GM19463 (cell line): ENCODE measurements around the gene FTCDNL1.

Source experiments
- ATAC-seq: cut with Tn5 transposase; IDR thresholded peaks from one replicate; pipeline ENCODE4 v1.9.1; 2021; ENCODE audit warnings: mild to moderate bottlenecking, moderate library complexity; ENCODE audit not compliant: unreplicated experiment

Gene FTCDNL1

GRCh38 chr2:199743415-199744120, 107.4 kb downstream of the FTCDNL1 start:
- no peak for ATAC-seq

DNA sequence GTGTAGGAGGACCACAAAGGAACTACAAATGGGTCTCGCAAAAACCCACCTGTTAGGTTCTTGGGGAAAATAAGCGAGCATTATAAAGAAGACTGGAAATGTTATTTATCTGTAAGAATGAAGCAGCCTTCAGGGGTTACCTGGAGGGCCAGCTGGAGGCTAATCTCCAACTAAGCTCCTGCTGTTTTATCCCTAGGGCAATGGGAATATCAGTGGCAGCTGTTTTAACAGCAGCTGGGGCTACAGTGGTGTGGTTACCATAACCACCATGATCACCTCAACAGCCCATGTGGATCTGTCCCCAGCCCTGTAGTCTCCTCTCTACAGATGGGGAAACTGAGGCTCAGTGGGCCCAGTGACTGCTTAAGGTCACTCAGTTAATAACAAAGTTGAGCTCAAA, 108.1 kb downstream of the FTCDNL1 start:
- no peak for ATAC-seq

DNA sequence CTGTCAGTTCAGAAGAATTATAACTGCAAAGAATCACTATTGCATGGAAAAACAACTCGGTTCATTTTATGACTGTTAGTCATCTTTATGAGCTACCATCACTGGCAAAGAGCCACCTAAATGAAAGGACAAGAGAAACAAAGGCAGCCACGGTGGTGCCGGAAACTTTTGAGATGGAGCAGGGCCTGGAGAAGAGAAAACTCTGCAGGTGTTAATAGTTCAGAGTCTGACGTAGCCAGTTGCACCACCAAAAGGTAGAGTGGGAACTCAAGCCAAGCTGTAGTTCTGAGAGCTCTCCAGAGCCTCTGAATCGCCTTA, 110.9 kb downstream of the FTCDNL1 start:
- ATAC-seq: no peak

DNA sequence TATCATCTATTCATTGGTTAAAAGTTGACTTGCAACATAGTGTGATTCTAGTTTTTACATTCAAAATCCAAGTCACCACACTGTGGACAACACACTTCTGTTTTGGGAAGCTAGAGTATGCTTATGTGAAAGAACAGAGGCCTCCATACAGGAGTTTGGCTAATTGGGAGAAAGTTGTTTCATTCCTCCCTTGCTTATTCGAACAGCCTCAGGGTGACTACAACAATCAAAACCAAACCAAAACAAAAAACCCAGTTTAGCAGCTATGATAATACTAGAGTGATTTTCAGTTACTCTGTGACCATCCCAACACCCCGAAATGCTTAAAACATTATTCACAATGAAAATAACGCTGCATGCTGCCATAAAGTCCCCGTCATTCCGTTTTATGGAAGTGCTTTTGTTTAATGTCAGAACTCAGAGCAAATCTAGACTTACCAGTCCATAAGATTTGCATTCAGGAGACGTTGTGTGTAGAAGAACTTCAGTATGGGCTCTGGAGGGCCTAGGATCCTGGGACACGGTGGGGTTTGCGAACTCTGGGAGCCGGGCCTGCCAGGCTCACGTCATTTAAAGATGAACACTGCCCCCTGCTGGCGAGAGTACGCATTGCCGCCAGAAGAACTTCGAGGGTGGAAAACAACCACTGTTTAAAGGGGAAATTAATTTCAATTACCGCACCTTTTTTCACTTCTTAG, 111.4 kb downstream of the FTCDNL1 start:
- ATAC-seq: peak; percentile 56

DNA sequence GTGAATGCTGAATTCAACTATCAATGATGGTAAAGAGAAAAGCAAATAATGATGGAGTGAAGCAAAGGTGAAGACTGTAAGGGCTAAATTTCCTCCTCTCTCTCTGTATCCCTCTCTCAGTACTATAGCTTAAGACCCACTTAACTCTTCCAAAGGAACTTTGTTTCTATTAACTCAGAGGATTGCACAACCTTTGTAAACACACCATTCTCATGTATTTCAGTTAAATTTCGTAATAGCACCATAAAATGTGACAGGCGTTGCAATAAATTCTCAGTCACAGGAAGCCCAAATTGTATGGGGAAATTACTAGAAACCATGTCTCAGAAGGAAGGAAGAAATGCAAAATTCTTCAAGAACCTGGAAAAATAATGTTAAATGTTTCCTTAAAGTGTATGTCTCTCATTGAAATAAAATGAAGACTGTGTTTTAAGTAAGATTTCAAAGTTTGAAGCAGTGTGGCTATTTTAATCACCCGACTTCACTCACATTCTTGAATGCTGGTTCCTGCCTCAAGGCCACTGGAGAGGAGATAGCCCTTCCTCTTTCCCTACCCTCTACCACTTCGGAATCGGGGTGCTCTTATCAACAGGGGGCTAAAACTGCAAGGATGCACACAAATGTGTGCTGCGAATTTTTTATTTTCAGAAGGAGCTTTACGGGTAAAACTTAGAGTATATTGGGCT, 112.1 kb downstream of the FTCDNL1 start:
- no peak for ATAC-seq

GRCh38 chr2:199734651-199735050, 116.3 kb downstream of the FTCDNL1 start:
- no peak for ATAC-seq

DNA sequence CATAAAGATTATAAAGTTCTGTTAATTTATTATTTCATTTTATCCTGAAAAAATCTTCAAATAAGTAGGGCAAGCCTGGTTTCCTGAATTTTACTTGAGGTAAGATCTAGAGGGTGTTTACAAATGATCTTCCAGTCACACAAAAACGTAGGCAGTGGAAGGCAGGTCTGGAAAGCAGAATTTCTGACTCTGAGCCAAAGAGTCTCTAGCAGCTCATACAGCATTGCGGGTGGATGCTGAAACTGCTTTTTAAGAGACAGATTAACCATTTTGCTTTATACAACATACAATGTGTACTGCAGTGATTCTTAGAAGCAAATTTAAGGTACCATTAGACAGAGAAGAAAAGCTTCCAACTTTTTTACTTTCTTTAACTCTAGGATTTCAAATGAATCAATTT, 117.0 kb downstream of the FTCDNL1 start:
- ATAC-seq: no peak

GRCh38 chr2:199727801-199728200, 123.2 kb downstream of the FTCDNL1 start:
- ATAC-seq: no peak

DNA sequence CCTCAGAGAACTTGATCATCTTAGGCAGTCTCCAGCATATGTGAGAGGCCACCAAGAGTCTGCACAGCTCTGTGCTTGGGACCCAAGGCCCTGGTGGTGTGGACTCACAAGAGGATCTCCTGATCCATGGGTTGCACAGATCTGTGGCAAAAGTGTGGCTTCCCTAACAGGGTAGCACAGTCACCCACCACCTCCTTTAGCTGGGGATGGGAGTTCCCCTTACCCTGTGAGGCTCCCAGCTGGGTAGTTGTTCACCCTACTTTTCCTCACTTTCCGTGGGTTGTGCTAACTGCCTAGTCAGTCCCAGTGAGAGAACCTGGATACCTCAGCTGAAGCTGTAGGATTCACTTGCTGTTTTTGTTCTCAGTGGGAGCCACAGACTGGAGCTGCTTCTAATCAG, 123.7 kb downstream of the FTCDNL1 start:
- no peak for ATAC-seq

DNA sequence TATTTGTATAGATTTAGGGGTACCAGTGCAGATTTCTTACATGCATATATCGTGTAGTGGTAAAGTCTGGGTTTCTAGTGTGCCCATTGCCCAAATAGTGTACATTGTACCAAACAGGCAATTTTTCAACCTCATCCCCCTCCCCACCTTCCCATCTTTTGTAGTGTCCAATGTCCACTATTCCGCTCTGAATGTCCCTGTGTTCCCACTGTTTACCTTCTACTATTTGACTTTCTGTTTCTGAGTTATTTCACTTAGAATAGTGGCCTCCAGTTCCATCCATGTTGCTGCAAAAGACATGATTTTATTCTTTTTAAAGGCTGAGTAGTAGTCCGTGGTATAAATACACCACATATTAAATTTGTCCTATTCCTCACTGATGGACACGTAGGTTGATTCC, 132.9 kb downstream of the FTCDNL1 start:
- ATAC-seq: no peak

GRCh38 chr2:199717587-199717907, 133.4 kb downstream of the FTCDNL1 start:
- ATAC-seq: no peak

- no peak for ATAC-seq
Observed at GRCh38 chr2:199716807-199717586, 134.0 kb downstream of the FTCDNL1 start.

DNA sequence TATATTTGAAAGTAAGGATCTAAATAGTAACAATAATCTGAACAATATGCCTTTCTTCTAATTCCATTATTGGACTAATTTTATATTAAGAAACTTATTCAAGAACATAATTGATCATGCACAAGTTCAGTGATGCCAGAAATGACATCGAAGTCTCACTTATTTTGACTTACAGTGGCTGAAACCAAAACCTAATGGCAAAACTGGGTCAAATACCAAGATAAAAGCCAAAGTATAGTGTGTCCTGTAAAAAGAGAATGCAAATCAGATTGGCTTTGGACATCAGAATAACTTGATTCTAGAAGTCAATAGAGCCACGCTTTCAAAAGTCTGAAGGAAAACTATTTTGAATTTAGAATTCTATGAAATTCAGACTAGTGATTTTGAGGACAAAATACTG, 137.2 kb downstream of the FTCDNL1 start:
- no peak for ATAC-seq

GRCh38 chr2:199710551-199710950, 140.4 kb downstream of the FTCDNL1 start:
- no peak for ATAC-seq
